AG09319 (cell line): ENCODE results near the gene MRPS34.

Experiments used
- DNase-seq: peaks from one replicate; pipeline ENCODE4 v3.0.0-alpha.2; 2010; ENCODE audit warnings: low read depth; ENCODE audit errors: extremely low read depth
- TF ChIP-seq, protein P1 (sequence below): IDR thresholded peaks from 2 replicates; pipeline ENCODE4 v1.5.1; 2011; ENCODE audit warnings: low read depth, mild to moderate bottlenecking, inconsistent platforms, low read length, moderate library complexity

Gene MRPS34

DNA sequence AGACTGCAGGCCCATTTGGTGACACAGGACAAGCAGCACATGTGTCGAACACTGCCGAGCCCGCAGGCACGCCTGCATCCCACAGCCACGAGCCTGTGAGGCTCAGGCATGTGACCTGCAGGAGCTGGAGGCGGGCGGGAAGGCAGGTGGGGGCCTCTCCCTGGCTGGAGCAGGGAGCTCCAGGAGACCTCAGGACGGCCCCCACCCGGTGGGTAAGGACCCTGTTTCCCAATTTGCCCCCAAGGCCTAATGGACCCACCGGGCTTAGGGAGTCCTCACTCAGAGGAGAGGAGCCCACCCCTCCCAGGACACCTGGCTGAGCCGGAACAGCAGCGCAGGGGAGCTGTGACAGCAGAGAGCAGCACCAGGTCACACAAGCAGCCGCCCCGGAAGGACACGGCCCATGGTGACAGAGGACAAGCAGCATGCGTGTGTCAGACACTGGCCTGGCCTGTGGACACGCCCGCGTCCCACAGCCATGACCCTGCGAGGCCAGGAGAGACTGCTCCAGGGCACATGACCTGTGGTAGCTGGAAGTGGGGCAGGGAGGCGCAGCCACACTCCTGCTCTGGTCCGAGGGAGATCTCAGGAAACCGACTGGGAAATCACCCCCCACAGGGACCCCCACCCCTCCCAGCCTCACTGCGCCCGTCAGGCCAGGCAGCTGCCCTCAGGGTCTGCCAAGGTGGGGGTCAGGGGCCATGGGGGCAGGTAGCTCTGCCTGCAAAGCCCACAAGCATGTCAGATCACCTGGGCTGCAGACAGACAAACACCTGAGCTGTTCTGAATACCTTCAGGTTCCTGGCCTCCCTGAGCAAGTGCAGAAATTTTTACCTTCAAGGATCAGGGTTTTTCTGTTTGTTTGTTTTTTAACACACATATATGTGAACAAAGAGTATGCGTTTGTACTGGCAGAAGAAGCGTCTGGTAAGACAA lies 7.1 kb upstream of the MRPS34 start:
- DNase-seq: no peak
- TF ChIP-seq, protein P1, sequence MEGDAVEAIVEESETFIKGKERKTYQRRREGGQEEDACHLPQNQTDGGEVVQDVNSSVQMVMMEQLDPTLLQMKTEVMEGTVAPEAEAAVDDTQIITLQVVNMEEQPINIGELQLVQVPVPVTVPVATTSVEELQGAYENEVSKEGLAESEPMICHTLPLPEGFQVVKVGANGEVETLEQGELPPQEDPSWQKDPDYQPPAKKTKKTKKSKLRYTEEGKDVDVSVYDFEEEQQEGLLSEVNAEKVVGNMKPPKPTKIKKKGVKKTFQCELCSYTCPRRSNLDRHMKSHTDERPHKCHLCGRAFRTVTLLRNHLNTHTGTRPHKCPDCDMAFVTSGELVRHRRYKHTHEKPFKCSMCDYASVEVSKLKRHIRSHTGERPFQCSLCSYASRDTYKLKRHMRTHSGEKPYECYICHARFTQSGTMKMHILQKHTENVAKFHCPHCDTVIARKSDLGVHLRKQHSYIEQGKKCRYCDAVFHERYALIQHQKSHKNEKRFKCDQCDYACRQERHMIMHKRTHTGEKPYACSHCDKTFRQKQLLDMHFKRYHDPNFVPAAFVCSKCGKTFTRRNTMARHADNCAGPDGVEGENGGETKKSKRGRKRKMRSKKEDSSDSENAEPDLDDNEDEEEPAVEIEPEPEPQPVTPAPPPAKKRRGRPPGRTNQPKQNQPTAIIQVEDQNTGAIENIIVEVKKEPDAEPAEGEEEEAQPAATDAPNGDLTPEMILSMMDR: no peak

DNA sequence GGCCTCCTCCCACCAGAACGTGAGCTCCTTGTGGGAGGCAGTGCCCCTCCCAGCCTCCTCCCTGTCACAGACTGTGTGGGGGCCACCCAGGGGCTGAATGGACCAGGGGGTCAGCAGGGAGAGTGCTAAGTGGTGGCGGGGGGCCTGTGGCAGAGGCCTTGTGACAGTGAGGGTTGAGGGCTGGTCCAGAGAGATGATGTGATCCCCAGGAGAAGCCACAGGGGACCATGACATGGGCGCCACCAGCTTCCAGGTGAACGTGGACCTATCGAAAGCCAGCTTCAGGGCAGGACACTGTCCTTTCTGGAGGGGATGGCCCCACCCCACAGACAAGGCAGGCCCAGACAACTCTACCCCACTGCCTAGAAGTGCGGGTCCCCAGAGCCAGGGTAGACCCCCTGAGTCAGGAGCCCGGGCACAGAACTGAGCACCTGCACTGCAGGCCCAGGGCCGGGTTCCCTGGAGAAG lies 6.3 kb upstream of the MRPS34 start:
- DNase-seq: no peak
- TF ChIP-seq, protein P1: no peak

DNA sequence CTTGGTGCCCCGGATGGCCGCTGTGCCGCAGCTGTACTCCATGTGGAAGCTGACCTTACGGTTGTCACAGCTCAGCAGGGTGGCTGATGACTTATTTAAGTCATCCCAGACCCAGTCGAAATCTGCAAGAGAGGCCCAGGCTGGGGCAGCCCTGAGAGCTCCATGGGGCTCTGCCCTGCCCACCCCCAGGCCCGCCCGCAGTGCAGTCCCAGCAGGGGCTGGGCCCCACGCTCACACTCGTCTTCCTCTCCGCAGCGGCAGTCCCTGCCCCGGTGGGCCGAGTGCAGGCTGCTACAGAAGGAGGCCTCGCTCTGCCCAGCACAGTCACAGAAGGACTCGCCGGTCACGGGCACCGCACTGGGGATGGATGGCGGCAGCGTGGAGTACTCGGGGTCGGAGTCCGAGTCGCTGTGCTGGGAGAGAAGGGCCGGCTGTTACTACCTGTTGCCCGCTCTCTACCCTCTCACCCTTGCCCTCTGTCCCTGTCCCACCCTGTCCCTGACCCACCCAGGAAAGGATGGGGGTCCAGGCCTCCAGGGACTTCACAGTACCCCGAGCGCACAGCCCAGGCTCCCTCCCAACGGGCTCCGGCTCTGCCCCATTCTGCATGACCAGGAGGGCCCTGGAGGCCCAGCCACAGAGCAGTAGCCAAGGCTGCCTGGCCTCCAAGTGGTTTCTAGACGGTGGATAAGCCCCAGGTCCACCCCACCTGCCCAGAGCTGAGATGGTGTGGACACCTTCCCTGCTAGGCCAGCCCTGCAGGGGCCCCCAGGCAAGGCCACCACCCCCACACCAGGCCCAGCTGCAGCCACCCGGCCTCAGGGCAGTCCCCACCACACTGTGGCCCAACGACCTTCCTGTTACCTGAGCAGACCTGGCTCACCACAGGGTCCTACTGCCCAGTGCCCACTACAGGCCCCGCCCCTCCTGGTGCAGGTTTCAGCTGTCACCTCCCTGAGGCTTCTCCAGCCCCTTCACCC lies 5.6 kb upstream of the MRPS34 start:
- TF ChIP-seq, protein P1: no peak
- DNase-seq: no peak

DNA sequence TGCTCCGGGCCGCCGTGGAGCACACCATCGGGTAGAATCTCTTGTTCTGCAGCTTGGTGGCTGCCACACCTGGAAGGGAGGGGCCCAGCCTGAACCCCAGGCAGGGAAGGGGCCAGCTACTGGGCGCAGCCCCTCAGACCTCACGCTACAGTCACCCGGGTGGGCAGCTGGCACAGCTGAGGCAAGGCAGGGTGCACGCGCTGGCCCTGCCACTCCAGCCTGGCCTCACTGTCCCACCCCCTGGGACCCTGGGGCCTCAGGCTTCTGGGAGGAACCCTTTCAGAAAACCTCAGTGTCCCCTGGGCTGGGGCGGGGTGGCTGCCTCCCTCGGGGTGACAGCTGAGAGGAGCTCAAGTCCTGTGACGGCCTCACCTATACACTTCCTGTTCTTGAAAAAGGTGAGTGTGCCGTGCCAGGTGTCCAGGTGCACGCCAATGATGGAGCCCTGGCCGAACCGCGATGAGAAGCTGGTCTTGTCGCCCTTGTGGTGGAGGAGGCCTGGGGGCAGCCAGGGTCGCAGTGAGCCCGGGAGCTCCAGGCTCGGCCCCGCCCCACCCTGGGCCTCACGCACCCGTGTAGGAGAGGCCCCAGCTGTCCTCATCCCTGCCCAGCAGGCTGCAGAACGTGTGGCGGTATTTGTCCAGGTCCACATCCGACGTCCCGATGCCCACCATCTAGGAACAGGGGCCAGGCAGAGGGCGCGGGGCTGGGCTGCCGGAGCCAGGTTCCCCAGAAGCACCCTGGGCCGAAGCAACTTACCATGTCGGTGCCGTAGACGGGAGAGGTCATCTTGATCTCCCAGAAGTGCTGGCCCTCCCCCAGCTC lies 4.7 kb upstream of the MRPS34 start:
- TF ChIP-seq, protein P1: no peak
- DNase-seq: no peak

DNA sequence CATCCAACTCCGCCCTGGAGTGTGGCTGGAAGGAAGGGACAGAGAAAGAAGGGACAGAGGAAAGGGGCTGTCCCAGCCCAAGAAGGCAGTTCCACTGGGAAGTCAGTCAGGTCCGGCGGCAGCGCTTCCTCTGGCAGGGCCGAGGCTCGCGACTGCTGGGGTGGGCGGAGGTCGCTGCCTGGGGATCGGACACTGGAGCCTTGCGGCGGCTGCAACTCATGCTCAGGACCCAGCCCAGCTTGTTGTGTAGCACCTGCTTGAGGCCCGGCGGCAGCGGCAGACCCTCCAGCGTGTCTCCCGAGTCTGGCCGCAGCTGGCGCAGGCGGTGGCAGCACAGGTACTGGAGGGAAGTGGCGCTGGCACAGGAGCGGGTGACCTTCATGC lies 4.0 kb upstream of the MRPS34 start:
- TF ChIP-seq, protein P1: no peak

DNA sequence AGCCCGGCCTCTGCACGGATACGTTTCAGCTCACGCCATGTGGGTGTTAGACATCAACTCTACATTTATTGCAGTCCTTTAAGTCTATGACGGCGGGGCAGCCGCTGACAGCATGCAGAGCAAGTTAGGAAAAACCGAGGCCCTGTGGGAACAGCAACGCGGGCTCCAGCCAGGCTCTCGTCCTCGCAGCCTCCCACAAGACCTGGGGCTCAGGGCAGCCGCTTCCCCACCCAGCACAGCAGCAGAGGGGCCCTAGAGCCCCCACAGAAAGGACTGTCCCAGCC lies 3.7 kb upstream of the MRPS34 start:
- TF ChIP-seq, protein P1: no peak
- DNase-seq: no peak

More for the DNA sequence above, 4.0 kb upstream of the MRPS34 start:
- no peak for DNase-seq
